Osteocyte (in vitro differentiated cells): Measurements from ENCODE around the gene KIRREL3. TPM values are rescaled to one million over a fixed set of nuclear protein-coding genes. Genes with fewer than 3 reads are reported as not detected.

Experiments used
- DNase-seq: peaks from one replicate; pipeline ENCODE4 v3.0.0; 2021; ENCODE audit warnings: mixed read lengths; ENCODE audit not compliant: unreplicated experiment; ENCODE audit errors: extremely low spot score
- H3K27ac Mint-ChIP-seq: one replicate; pipeline ENCODE4 v1.8.0; 2021; ENCODE audit warnings: mild to moderate bottlenecking, mixed read lengths; ENCODE audit not compliant: unreplicated experiment
- H3K27me3 Mint-ChIP-seq: one replicate; pipeline ENCODE4 v1.8.0; 2021; ENCODE audit warnings: mixed read lengths; ENCODE audit not compliant: unreplicated experiment
- H3K36me3 Mint-ChIP-seq: one replicate; pipeline ENCODE4 v1.8.0; 2021; ENCODE audit warnings: mixed read lengths; ENCODE audit not compliant: unreplicated experiment
- H3K4me1 Mint-ChIP-seq: one replicate; pipeline ENCODE4 v1.8.0; 2021; ENCODE audit warnings: mixed read lengths; ENCODE audit not compliant: unreplicated experiment
- H3K4me3 Mint-ChIP-seq: one replicate; pipeline ENCODE4 v1.8.0; 2021; ENCODE audit warnings: mild to moderate bottlenecking, moderate library complexity, mixed read lengths; ENCODE audit not compliant: unreplicated experiment
- H3K9me3 Mint-ChIP-seq: one replicate; pipeline ENCODE4 v1.8.0; 2021; ENCODE audit warnings: mixed read lengths; ENCODE audit not compliant: unreplicated experiment
- CTCF ChIP-seq: fragments of 200-600 bp; sonication (generic); IDR thresholded peaks from 2 replicates; pipeline ENCODE4 v1.5.0; 2021; ENCODE audit warnings: antibody characterized with exemption, mild to moderate bottlenecking, moderate library complexity
- total RNA-seq: library from RNA; stranded (reverse); gene quantifications from 2 replicates; pipeline ENCODE4 v1.2.1, GENCODE V29; 2021

The KIRREL3 gene
- total RNA-seq, 1 donor from 2014 or later, result 1.2 TPM

DNA sequence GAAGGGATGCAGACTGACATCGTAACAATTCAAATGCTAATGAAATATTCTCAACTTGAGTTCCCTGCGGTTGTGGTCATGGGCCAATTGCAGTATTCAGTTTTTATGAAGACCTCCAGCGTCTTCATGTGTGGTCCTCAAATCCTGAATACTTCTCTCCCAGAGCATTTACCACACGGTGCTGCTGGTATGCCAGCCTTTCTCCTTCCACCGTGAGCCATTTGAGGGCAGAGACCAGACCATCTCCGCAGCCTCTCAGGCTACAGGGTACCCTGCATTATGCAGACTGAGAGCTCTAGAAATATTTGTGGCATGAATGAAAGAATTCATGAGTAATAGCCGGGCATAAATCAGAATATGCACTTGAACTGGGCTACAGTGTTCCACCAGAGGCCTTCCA is 355.4 kb downstream of the KIRREL3 start:
- Mint-ChIP-seq H3K36me3 (no peaks in the 10 kb centered on the region), H3K27me3 (no peaks in the 10 kb centered on the region), H3K9me3 (no peaks in the 10 kb centered on the region), H3K4me3 (no peak overlapping the region), H3K27ac (no peak overlapping the region), H3K4me1 (peaks cover 22% of the 10 kb centered on the region)
- no peak for TF ChIP-seq CTCF
- no peak for DNase-seq

DNA sequence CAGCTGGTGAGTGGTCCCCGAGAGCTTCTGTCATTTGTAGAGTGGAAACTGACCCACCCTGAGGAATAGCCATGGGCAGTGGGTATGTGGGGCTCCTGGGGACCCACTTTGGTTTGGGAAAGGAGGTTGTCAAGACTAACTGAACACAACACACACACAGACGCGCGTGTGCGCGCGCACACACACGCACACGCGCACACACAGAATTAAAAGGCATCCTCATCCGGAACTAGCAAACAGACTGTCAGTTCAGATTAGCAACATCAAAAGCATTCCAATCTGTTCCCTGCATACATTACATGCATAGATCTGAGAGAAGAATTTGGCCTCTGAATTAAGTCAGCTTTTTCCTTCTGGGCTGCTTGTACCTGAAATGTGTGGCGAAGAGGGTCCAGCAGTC is 360.4 kb downstream of the KIRREL3 start:
- DNase-seq, result no peak
- H3K27me3 Mint-ChIP-seq, result no peaks in the 10 kb centered on the region
- H3K4me3 Mint-ChIP-seq, result no peak overlapping the region
- H3K36me3 Mint-ChIP-seq, result no peaks in the 10 kb centered on the region
- no peak overlapping the region for H3K27ac Mint-ChIP-seq
- peaks cover 37% of the 10 kb centered on the region for H3K4me1 Mint-ChIP-seq
- H3K9me3 Mint-ChIP-seq, result no peaks in the 10 kb centered on the region
- TF ChIP-seq CTCF, result no peak

DNA sequence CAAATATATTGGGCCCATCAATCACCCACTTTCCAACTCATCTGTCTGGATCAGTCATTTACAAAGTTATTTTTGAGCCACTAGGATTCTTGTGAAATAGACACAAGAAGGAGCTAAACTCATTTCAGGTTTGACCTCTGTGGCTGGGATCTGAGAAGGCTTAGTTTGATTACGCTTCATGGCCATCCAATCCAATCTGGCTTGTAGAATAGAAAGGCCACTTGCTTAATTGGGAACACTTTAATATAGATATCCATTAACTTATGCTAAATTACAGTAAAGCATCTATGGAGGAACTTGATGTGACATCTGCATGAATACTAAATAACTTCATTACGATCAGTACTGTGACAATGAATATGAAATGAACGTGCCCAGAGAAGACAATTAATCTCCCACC is 360.9 kb downstream of the KIRREL3 start:
- Mint-ChIP-seq H3K9me3 (no peaks in the 10 kb centered on the region), H3K4me1 (peaks cover 37% of the 10 kb centered on the region), H3K27me3 (no peaks in the 10 kb centered on the region), H3K36me3 (no peaks in the 10 kb centered on the region), H3K4me3 (no peak overlapping the region), H3K27ac (peak overlapping the region; percentile 11)
- no peak for TF ChIP-seq CTCF
- no peak for DNase-seq

GRCh38 chr11:126638648-126639047 is 361.9 kb downstream of the KIRREL3 start:
- no peak for TF ChIP-seq CTCF
- no peaks in the 10 kb centered on the region for H3K36me3 Mint-ChIP-seq
- peak overlapping the region; percentile 81 for H3K27ac Mint-ChIP-seq
- peaks cover 37% of the 10 kb centered on the region for H3K4me1 Mint-ChIP-seq
- no peak overlapping the region for H3K4me3 Mint-ChIP-seq
- no peaks in the 10 kb centered on the region for H3K9me3 Mint-ChIP-seq
- H3K27me3 Mint-ChIP-seq, result no peaks in the 10 kb centered on the region
- DNase-seq, result no peak

- Mint-ChIP-seq H3K36me3 (no peaks in the 10 kb centered on the region), H3K27me3 (no peaks in the 10 kb centered on the region), H3K9me3 (no peaks in the 10 kb centered on the region), H3K4me3 (no peak overlapping the region), H3K4me1 (peaks cover 42% of the 10 kb centered on the region), H3K27ac (peak overlapping the region; percentile 81)
- no peak for TF ChIP-seq CTCF
- no peak for DNase-seq
These were observed 362.8 kb downstream of the KIRREL3 start for GRCh38 chr11:126637795-126638175.
